ENCODE results near the gene CYP2D6.

Gene CYP2D6

DNA sequence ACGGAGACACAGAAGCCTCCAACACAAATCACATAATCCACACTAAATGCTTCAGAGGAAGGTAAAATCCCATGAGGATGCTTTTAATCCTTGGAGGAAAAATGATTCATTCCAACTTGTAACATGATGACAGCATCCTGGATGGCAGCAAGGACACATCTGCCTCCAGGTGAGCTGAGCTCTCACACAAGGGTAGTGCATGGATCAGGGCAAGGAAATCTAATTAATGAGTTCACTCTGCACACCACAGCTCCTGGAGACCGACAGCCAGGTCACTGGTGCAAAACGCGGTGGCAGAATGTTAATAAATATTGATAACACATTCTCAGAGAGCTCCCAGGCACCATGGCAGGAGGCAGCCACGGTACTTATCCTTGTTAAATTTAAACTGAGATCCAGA, 40.3 kb upstream of the CYP2D6 start:
- H3K4me3 ChIP-seq (ENCODE audit: low read depth in 1 of 2, low read length in 2 of 2), result no peak overlapping the region
- H3K27ac ChIP-seq (ENCODE audit: low read depth, low read length), result no peak overlapping the region
- H3K9me3 ChIP-seq (ENCODE audit: low read length), result no peaks in the 10 kb centered on the region
- H3K36me3 ChIP-seq (ENCODE audit: insufficient read depth, low read length), result peaks cover 4% of the 10 kb centered on the region
- peaks cover 35% of the 10 kb centered on the region for H3K4me1 ChIP-seq (ENCODE audit: insufficient read depth, low read length)
- no peak overlapping the region for H3K9ac ChIP-seq (ENCODE audit: low read length)
- H3K27me3 ChIP-seq (ENCODE audit: control insufficient read depth in 1 of 2, insufficient read depth in 2 of 2, low read length in 2 of 2), result no peaks in the 10 kb centered on the region

DNA sequence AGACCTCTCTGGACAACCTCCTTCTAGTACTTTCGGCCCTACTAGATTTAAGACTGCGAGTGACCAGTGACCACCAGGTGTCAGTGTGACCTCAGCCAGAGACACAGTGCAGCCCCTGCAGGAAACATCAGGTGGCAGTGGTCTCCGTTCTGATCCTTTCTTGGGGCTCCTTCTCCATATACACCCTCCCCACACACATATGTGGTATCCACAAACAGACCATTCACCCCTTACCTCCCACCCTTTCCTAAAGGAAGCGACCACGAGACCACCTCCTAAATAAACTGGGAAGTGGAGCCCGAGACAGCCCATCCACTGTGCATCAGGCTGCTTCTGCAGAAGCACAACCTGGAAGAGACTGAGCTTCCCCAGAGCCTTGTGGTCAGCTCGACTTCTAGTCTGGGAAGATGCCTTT, 38.5 kb upstream of the CYP2D6 start:
- peaks cover 4% of the 10 kb centered on the region for H3K36me3 ChIP-seq (ENCODE audit: insufficient read depth, low read length)
- no peak overlapping the region for H3K9ac ChIP-seq (ENCODE audit: low read length)
- no peak overlapping the region for H3K27ac ChIP-seq (ENCODE audit: low read depth, low read length)
- no peaks in the 10 kb centered on the region for H3K27me3 ChIP-seq (ENCODE audit: control insufficient read depth in 1 of 2, insufficient read depth in 2 of 2, low read length in 2 of 2)
- H3K4me1 ChIP-seq (ENCODE audit: insufficient read depth, low read length), result peaks cover 32% of the 10 kb centered on the region
- no peaks in the 10 kb centered on the region for H3K9me3 ChIP-seq (ENCODE audit: low read length)
- H3K4me3 ChIP-seq (ENCODE audit: low read depth in 1 of 2, low read length in 2 of 2), result no peak overlapping the region

DNA sequence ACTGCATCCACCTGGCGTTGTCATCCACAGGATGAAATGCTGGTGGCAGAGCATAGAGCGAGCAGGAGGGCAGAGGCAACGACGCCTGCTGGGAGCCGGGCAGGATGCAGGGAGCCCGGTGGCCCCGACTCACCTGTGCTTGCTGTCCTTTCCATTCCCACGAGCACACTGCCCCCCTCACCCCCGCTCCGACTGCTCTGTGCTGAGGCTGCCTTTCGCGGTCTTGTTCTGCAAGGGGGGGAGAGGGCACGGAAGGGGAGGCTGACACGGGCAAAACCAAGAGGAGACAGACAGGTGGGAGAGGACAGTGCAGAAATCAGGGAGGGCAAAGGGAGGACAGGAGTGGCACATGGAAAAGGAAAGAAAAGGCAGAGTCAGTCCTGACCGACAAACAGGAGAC, 37.9 kb upstream of the CYP2D6 start:
- H3K4me3 ChIP-seq (ENCODE audit: low read depth in 1 of 2, low read length in 2 of 2), result no peak overlapping the region
- no peak overlapping the region for H3K9ac ChIP-seq (ENCODE audit: low read length)
- H3K9me3 ChIP-seq (ENCODE audit: low read length), result no peaks in the 10 kb centered on the region
- peaks cover 26% of the 10 kb centered on the region for H3K4me1 ChIP-seq (ENCODE audit: insufficient read depth, low read length)
- H3K27me3 ChIP-seq (ENCODE audit: control insufficient read depth in 1 of 2, insufficient read depth in 2 of 2, low read length in 2 of 2), result no peaks in the 10 kb centered on the region
- peaks cover 4% of the 10 kb centered on the region for H3K36me3 ChIP-seq (ENCODE audit: insufficient read depth, low read length)
- H3K27ac ChIP-seq (ENCODE audit: low read depth, low read length), result no peak overlapping the region

DNA sequence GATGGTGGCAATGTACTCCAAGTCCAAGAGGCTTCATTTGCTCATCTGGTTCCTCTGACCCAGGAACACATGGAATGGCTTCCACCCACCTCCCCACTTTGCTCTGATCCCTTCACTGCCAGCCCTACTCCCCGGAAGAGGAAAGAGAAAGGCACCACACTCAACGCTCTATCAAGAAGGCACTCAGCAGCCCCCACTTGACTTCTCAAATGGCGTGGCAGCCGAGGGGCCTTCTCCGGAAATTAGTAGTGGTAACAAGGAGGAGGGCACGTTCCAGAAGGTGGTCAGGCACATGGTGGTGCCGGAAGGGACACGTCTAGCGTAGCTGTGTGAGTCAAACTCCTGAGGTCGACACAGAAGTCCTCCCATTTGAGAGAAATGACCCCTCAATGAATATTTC, 36.5 kb upstream of the CYP2D6 start:
- H3K9ac ChIP-seq (ENCODE audit: low read length), result no peak overlapping the region
- no peak overlapping the region for H3K27ac ChIP-seq (ENCODE audit: low read depth, low read length)
- no peak overlapping the region for H3K4me3 ChIP-seq (ENCODE audit: low read depth in 1 of 2, low read length in 2 of 2)
- H3K27me3 ChIP-seq (ENCODE audit: control insufficient read depth in 1 of 2, insufficient read depth in 2 of 2, low read length in 2 of 2), result no peaks in the 10 kb centered on the region
- peaks cover 13% of the 10 kb centered on the region for H3K4me1 ChIP-seq (ENCODE audit: insufficient read depth, low read length)
- no peaks in the 10 kb centered on the region for H3K9me3 ChIP-seq (ENCODE audit: low read length)
- H3K36me3 ChIP-seq (ENCODE audit: insufficient read depth, low read length), result peaks cover 4% of the 10 kb centered on the region

DNA sequence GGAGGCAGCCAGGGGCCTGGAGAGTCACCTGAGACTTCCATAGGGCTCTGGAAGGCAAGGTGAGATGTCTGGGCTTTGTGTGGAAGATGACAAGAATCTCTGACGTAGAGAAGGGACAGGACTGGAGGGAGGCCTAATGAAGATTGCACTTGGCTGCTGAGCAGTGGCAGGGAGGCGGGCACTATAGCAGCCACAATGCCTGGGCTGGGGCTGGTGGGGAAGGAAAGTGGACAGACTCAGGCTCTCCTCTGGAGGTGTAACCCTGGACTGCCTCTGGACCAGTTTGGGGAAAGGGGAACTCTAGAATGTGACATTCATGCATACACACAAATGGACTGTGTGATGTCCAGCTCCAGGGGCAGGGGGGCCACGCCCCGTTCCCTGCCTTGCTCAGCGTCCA, 34.3 kb upstream of the CYP2D6 start:
- no peaks in the 10 kb centered on the region for H3K9me3 ChIP-seq (ENCODE audit: low read length)
- H3K9ac ChIP-seq (ENCODE audit: low read length), result no peak overlapping the region
- no peaks in the 10 kb centered on the region for H3K27me3 ChIP-seq (ENCODE audit: control insufficient read depth in 1 of 2, insufficient read depth in 2 of 2, low read length in 2 of 2)
- peaks cover 4% of the 10 kb centered on the region for H3K36me3 ChIP-seq (ENCODE audit: insufficient read depth, low read length)
- H3K27ac ChIP-seq (ENCODE audit: low read depth, low read length), result no peak overlapping the region
- no peak overlapping the region for H3K4me3 ChIP-seq (ENCODE audit: low read depth in 1 of 2, low read length in 2 of 2)
- H3K4me1 ChIP-seq (ENCODE audit: insufficient read depth, low read length), result peaks cover 7% of the 10 kb centered on the region

DNA sequence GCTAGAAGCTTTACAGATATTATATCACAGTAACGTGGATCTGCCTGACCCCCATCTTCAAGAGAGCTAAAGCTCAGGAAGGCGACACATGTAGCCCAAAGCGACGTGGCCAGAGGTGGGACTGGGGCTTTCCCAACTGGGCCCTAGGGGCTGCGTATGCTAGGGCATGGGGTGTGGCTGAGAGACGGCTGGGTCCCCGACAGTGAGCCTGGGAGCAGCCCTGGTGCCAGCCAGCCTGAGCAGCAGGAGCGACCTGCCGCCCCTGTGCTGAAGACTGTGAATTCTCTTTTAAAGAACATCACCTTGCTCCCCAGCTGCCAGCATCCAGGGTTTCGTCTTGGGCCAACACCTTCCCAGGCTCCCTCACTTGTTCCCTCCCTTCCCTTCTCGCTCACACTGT, 32.9 kb upstream of the CYP2D6 start:
- Histone ChIP-seq H3K27me3 (ENCODE audit: control insufficient read depth in 1 of 2, insufficient read depth in 2 of 2, low read length in 2 of 2) (no peaks in the 10 kb centered on the region), H3K4me1 (ENCODE audit: insufficient read depth, low read length) (no peaks in the 10 kb centered on the region), H3K9me3 (ENCODE audit: low read length) (no peaks in the 10 kb centered on the region), H3K4me3 (ENCODE audit: low read depth in 1 of 2, low read length in 2 of 2) (no peak overlapping the region), H3K36me3 (ENCODE audit: insufficient read depth, low read length) (peaks cover 3% of the 10 kb centered on the region), H3K27ac (ENCODE audit: low read depth, low read length) (no peak overlapping the region), H3K9ac (ENCODE audit: low read length) (no peak overlapping the region)

DNA sequence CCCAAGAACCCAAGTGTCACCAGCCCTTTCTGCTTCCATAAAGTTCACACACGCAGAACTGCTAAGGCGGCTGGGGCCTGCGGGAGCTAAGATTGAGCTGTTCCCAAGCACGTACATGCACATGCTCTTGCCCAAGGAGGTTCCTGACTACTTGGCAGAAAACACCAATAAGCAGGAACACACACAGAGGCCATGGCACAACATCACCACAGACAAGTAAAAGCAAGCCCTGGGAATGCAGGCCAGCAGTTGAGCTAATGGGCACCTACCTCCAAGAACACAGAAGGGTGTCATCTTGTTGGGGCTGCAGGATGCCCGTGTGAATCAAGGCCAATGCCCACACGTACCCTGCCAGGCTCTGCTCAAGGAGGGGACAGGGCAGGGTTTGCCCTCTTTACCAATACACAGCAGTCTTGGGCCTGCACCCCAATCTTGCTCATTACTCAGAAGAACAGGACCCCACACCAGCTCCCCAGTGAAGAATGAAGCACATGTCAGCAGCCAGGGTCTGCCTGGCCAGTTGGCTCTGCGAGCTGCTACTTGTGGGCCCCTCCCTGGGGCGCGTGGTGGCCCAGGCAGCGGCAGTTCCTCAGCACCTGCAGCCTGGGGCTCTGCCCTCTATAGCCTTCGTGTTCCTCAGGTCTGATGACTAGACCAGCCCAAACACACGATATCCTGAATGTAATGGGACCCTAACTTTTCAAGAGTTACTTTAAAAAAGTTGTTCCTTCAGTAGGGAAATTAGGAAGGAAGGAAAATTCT, 32.3 kb upstream of the CYP2D6 start:
- no peaks in the 10 kb centered on the region for H3K36me3 ChIP-seq (ENCODE audit: insufficient read depth, low read length)
- no peak overlapping the region for H3K27ac ChIP-seq (ENCODE audit: low read depth, low read length)

DNA sequence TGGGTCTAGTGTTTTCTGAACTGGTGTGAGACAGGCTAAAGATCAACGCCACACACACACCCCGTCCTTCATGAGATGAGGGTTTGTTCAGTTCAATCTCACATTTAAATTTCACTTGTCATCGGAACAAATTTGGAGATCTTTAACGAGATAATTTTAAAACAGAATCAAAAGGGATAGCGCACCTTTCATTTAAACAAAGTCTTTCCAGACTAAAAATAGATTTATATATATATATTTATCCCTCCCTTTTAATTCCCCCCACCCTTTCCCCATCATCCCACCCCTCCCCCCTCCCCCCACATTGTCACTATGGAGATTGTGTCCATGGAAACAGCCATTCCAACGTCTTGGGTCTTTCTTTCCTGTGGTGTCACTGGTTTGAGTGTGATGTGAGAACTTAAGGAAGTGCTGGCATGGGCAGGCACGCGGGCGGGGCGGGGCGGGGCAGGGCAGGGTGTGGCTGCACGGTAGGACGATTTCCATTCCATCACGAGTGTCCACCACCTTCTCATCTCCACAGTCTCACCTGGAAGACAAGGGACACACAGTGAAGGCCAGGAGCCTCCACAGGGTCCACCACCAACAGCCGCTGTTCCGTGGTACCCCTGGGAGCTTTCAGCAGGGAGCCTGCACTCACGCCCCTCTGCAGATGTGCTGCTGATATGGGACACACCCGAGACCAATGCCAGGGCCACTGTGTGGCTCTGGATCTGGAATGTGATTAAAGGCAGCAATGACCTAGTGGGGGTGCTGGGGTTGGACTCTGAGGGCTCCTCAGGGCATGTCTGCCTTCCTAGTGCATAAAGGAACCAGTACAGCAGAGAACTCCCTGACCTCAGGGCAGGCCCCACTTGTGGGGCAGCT, 30.5 kb upstream of the CYP2D6 start:
- no peak overlapping the region for H3K4me3 ChIP-seq (ENCODE audit: low read depth in 1 of 2, low read length in 2 of 2)
- H3K9ac ChIP-seq (ENCODE audit: low read length), result no peak overlapping the region
- H3K27me3 ChIP-seq (ENCODE audit: control insufficient read depth in 1 of 2, insufficient read depth in 2 of 2, low read length in 2 of 2), result no peaks in the 10 kb centered on the region
- H3K9me3 ChIP-seq (ENCODE audit: low read length), result no peaks in the 10 kb centered on the region
- no peaks in the 10 kb centered on the region for H3K4me1 ChIP-seq (ENCODE audit: insufficient read depth, low read length)
- H3K27ac ChIP-seq (ENCODE audit: low read depth, low read length), result no peak overlapping the region
- H3K36me3 ChIP-seq (ENCODE audit: insufficient read depth, low read length), result no peaks in the 10 kb centered on the region

More for the DNA sequence above, 32.3 kb upstream of the CYP2D6 start:
- Histone ChIP-seq H3K4me1 (ENCODE audit: insufficient read depth, low read length) (no peaks in the 10 kb centered on the region), H3K4me3 (ENCODE audit: low read depth in 1 of 2, low read length in 2 of 2) (no peak overlapping the region), H3K9ac (ENCODE audit: low read length) (no peak overlapping the region), H3K9me3 (ENCODE audit: low read length) (no peaks in the 10 kb centered on the region), H3K27me3 (ENCODE audit: control insufficient read depth in 1 of 2, insufficient read depth in 2 of 2, low read length in 2 of 2) (no peaks in the 10 kb centered on the region)

DNA sequence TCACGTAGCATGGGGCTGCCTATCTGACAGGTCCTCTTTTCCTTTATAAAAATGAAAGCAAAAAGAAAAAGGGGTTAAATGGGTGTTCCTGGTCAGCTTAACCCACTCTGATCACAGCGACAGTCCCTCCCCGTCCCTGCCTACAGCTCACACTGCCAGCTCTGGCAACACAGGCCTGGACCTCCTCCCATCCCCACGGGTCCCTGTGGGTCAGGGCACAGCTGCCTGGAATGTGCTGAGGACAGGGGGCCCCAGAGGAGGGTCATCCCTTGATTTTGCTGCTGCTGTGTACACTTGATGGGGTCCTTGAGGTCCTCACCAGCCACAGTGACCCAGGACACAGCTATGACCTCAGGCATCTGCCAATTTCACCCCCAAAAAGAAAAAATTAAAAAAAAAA, 29.6 kb upstream of the CYP2D6 start:
- Histone ChIP-seq H3K4me1 (ENCODE audit: insufficient read depth, low read length) (no peaks in the 10 kb centered on the region), H3K27ac (ENCODE audit: low read depth, low read length) (no peak overlapping the region), H3K9me3 (ENCODE audit: low read length) (no peaks in the 10 kb centered on the region), H3K36me3 (ENCODE audit: insufficient read depth, low read length) (peaks cover under 1% of the 10 kb centered on the region), H3K27me3 (ENCODE audit: control insufficient read depth in 1 of 2, insufficient read depth in 2 of 2, low read length in 2 of 2) (no peaks in the 10 kb centered on the region), H3K9ac (ENCODE audit: low read length) (no peak overlapping the region), H3K4me3 (ENCODE audit: low read depth in 1 of 2, low read length in 2 of 2) (no peak overlapping the region)

DNA sequence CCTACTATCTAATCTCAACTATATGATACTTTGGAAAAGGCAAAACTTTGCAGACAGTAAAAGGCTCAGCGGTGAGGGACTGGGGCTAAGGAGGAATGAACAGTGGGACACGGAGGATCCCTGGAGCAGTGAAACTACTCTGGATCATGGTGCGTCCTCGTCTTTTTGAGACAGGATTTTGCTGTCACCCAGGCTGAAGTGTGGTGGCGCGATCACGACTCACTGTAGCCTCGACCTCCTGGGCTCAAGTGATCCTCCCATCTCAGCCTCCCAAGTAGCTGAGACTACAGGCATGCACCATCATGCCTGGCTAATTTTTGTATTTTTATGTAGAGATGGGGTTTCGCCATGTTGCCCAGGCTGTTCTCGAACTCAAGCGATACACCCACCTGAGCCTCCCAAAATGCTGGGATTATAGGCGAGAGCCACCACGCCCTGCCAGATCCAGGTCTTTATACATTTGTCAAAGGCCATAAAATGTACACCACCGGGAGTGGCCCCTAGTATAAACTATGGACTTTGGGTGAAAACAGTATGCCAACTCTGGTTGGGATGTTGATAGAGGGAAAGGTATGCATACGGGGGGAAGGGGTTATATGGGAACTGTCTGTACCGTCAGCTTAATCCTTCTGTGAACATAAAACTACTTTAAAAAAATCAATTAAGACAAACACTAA, 28.0 kb upstream of the CYP2D6 start:
- H3K36me3 ChIP-seq (ENCODE audit: insufficient read depth, low read length), result peaks cover 8% of the 10 kb centered on the region
- no peaks in the 10 kb centered on the region for H3K4me1 ChIP-seq (ENCODE audit: insufficient read depth, low read length)

DNA sequence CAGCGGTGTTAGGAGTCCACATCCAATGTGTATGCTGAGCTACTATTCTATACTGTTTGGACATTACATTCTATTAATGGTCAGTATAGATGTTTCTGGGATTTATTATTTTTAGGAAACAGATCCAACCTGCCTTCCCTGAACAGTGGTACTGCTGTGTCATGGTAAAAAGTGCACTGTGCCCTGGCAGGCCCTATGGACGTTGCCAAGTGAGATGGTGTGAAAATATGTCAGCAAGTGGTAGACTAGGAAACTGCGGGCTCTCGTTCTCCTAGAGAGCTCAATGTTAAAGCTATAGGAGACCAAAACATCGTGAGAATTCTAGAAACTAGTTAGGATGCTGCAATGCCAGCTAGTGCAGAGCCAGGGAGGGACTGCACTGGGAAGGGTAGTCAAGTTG, 26.0 kb upstream of the CYP2D6 start:
- H3K9ac ChIP-seq (ENCODE audit: low read length), result no peak overlapping the region

More for the DNA sequence above, 28.0 kb upstream of the CYP2D6 start:
- H3K9me3 ChIP-seq (ENCODE audit: low read length), result no peaks in the 10 kb centered on the region
- no peak overlapping the region for H3K4me3 ChIP-seq (ENCODE audit: low read depth in 1 of 2, low read length in 2 of 2)
- H3K9ac ChIP-seq (ENCODE audit: low read length), result no peak overlapping the region
- H3K27ac ChIP-seq (ENCODE audit: low read depth, low read length), result no peak overlapping the region
- no peaks in the 10 kb centered on the region for H3K27me3 ChIP-seq (ENCODE audit: control insufficient read depth in 1 of 2, insufficient read depth in 2 of 2, low read length in 2 of 2)

More for the DNA sequence above, 26.0 kb upstream of the CYP2D6 start:
- Histone ChIP-seq H3K27ac (ENCODE audit: low read depth, low read length) (no peak overlapping the region), H3K27me3 (ENCODE audit: control insufficient read depth in 1 of 2, insufficient read depth in 2 of 2, low read length in 2 of 2) (no peaks in the 10 kb centered on the region), H3K9me3 (ENCODE audit: low read length) (no peaks in the 10 kb centered on the region), H3K4me1 (ENCODE audit: insufficient read depth, low read length) (no peaks in the 10 kb centered on the region), H3K4me3 (ENCODE audit: low read depth in 1 of 2, low read length in 2 of 2) (no peak overlapping the region), H3K36me3 (ENCODE audit: insufficient read depth, low read length) (peaks cover 8% of the 10 kb centered on the region)
